ENCODE data around the gene PKN2. TPM values are rescaled to one million over a fixed set of nuclear protein-coding genes. Genes with fewer than 3 reads are reported as not detected.

The PKN2 gene
- total RNA-seq, 1 donor, result 40.1 TPM

GRCh38 chr1:88763649-88764406, 79.8 kb downstream of the PKN2 start:
- peak; percentile 69 for DNase-seq (ENCODE audit: low read depth)
- no peak for TF ChIP-seq CTCF (IDR thresholded peaks at IDR 0.05; ENCODE audit: insufficient read depth, low read length)
- H3K4me3 ChIP-seq (ENCODE audit: low read depth, low read length), result no peak overlapping the region

GRCh38 chr1:88768187-88768586, 84.1 kb downstream of the PKN2 start:
- H3K4me3 ChIP-seq (ENCODE audit: low read depth, low read length), result no peak overlapping the region
- no peak for TF ChIP-seq CTCF (IDR thresholded peaks at IDR 0.05; ENCODE audit: insufficient read depth, low read length)
- DNase-seq (ENCODE audit: low read depth), result no peak

GRCh38 chr1:88768816-88769215, 84.7 kb downstream of the PKN2 start:
- no peak overlapping the region for H3K4me3 ChIP-seq (ENCODE audit: low read depth, low read length)
- DNase-seq (ENCODE audit: low read depth), result no peak
- no peak for TF ChIP-seq CTCF (IDR thresholded peaks at IDR 0.05; ENCODE audit: insufficient read depth, low read length)

- no peak for TF ChIP-seq CTCF (IDR thresholded peaks at IDR 0.05; ENCODE audit: insufficient read depth, low read length)
- no peak overlapping the region for H3K4me3 ChIP-seq (ENCODE audit: low read depth, low read length)
- DNase-seq (ENCODE audit: low read depth), result peak; percentile 28
These were observed 89.6 kb downstream of the PKN2 start for GRCh38 chr1:88773540-88774150.

- TF ChIP-seq CTCF (IDR thresholded peaks at IDR 0.05; ENCODE audit: insufficient read depth, low read length), result no peak
- H3K4me3 ChIP-seq (ENCODE audit: low read depth, low read length), result no peak overlapping the region
- no peak for DNase-seq (ENCODE audit: low read depth)
These were observed 90.1 kb downstream of the PKN2 start for GRCh38 chr1:88774151-88774556.

GRCh38 chr1:88777604-88778149, 93.6 kb downstream of the PKN2 start:
- DNase-seq (ENCODE audit: low read depth), result no peak
- H3K4me3 ChIP-seq (ENCODE audit: low read depth, low read length), result no peak overlapping the region
- TF ChIP-seq CTCF (IDR thresholded peaks at IDR 0.05; ENCODE audit: insufficient read depth, low read length), result no peak

All from fibroblast of the aortic adventitia (primary cell).